MM.1S (cell line): Measurements from ENCODE around the gene KCNG2.

ENCODE experiments used
- DNase-seq: peaks from one replicate; pipeline ENCODE4 v3.0.0-alpha.2; 2015
- H2AFZ ChIP-seq: fragments of 300-600 bp; sonication (generic); 2 replicates; pipeline ENCODE4 v1.6.0; 2016; ENCODE audit warnings: antibody characterized with exemption, low read length
- H3F3A ChIP-seq: fragments of 300-600 bp; sonication (generic); 2 replicates; pipeline ENCODE4 v1.6.1; 2016; ENCODE audit warnings: mild to moderate bottlenecking, antibody characterized with exemption, low read length, moderate library complexity, mixed read lengths; ENCODE audit not compliant: insufficient read depth
- H3K27ac ChIP-seq: fragments of 300-600 bp; sonication (generic); 2 replicates; pipeline ENCODE4 v1.5.1; 2016; ENCODE audit warnings: mild to moderate bottlenecking, low read length
- H3K27me3 ChIP-seq: fragments of 300-600 bp; sonication (generic); replicated peaks from 2 replicates; pipeline ENCODE4 v1.6.0; 2016; ENCODE audit warnings: low read length; ENCODE audit not compliant: insufficient read depth
- H3K36me3 ChIP-seq: fragments of 300-600 bp; sonication (generic); replicated peaks from 2 replicates; pipeline ENCODE4 v1.6.1; 2016; ENCODE audit warnings: mild to moderate bottlenecking, low read length, mixed read lengths; ENCODE audit not compliant: insufficient read depth
- H3K4me1 ChIP-seq: fragments of 300-600 bp; sonication (generic); 2 replicates; pipeline ENCODE4 v1.6.1; 2016; ENCODE audit warnings: low read length, mixed read lengths
- H3K4me2 ChIP-seq: fragments of 300-600 bp; sonication (generic); 2 replicates; pipeline ENCODE4 v1.6.0; 2016; ENCODE audit warnings: low read depth, low read length
- H3K4me3 ChIP-seq: fragments of 300-600 bp; sonication (generic); 2 replicates; pipeline ENCODE4 v1.5.1; 2016; ENCODE audit warnings: low read length, mixed read lengths
- H3K79me2 ChIP-seq: fragments of 300-600 bp; sonication (generic); 2 replicates; pipeline ENCODE4 v1.6.1; 2016; ENCODE audit warnings: mixed run types, low read length, mixed read lengths
- H3K9ac ChIP-seq: fragments of 300-600 bp; sonication (generic); 2 replicates; pipeline ENCODE4 v1.6.1; 2016; ENCODE audit warnings: low read length, mixed read lengths
- H3K9me2 ChIP-seq: fragments of 300-600 bp; sonication (generic); replicated peaks from 2 replicates; pipeline ENCODE4 v1.6.1; 2016; ENCODE audit warnings: mild to moderate bottlenecking, low read length, mixed read lengths; ENCODE audit not compliant: insufficient read depth
- H3K9me3 ChIP-seq: fragments of 300-600 bp; sonication (generic); replicated peaks from 2 replicates; pipeline ENCODE4 v1.6.1; 2016; ENCODE audit warnings: mild to moderate bottlenecking, low read length, mixed read lengths; ENCODE audit not compliant: insufficient read depth
- H4K20me1 ChIP-seq: fragments of 300-600 bp; sonication (generic); 2 replicates; pipeline ENCODE4 v1.6.1; 2016; ENCODE audit warnings: mild to moderate bottlenecking, low read length, moderate library complexity, mixed read lengths; ENCODE audit not compliant: insufficient read depth
- EZH2 ChIP-seq: fragments of 300-600 bp; sonication (generic); optimal IDR thresholded peaks from 2 replicates; pipeline ENCODE3; 2017; ENCODE audit warnings: low read depth, mild to moderate bottlenecking, antibody characterized with exemption, low read length, mixed read lengths
- EZH2phosphoT487 ChIP-seq: fragments of 300-600 bp; sonication (generic); IDR thresholded peaks from 2 replicates; pipeline ENCODE4 v1.6.1; 2018; ENCODE audit warnings: antibody characterized with exemption, low read length
- TF ChIP-seq, protein P1 (sequence below): fragments of 300-600 bp; sonication (generic); IDR thresholded peaks from 2 replicates; pipeline ENCODE4 v1.5.1; 2016; ENCODE audit warnings: antibody characterized with exemption, low read length, mixed read lengths

Gene KCNG2

DNA sequence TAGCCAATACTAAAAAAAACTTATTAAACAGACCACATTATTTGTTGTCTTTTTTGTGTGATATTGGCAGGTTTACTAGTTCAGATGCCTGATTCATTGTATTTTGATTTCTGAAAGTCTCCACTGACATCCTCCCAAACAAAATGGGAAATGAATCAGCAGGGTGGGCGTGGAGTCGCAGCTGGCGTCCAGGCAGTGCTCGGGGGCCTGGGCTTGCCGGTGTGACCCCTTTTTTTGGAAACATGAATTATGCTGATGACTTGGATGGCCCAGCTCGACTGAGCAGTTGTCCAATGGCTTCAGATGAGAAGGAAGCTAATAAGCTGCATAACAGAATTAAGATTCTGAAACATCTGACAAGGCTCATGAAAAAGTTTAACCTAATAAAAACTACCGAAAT is 1.7 kb upstream of the KCNG2 start:
- no peak for TF ChIP-seq EZH2
- TF ChIP-seq EZH2phosphoT487: no peak
- TF ChIP-seq, protein P1, sequence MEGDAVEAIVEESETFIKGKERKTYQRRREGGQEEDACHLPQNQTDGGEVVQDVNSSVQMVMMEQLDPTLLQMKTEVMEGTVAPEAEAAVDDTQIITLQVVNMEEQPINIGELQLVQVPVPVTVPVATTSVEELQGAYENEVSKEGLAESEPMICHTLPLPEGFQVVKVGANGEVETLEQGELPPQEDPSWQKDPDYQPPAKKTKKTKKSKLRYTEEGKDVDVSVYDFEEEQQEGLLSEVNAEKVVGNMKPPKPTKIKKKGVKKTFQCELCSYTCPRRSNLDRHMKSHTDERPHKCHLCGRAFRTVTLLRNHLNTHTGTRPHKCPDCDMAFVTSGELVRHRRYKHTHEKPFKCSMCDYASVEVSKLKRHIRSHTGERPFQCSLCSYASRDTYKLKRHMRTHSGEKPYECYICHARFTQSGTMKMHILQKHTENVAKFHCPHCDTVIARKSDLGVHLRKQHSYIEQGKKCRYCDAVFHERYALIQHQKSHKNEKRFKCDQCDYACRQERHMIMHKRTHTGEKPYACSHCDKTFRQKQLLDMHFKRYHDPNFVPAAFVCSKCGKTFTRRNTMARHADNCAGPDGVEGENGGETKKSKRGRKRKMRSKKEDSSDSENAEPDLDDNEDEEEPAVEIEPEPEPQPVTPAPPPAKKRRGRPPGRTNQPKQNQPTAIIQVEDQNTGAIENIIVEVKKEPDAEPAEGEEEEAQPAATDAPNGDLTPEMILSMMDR: no peak
- no peaks in the 10 kb centered on the region for H4K20me1 ChIP-seq

DNA sequence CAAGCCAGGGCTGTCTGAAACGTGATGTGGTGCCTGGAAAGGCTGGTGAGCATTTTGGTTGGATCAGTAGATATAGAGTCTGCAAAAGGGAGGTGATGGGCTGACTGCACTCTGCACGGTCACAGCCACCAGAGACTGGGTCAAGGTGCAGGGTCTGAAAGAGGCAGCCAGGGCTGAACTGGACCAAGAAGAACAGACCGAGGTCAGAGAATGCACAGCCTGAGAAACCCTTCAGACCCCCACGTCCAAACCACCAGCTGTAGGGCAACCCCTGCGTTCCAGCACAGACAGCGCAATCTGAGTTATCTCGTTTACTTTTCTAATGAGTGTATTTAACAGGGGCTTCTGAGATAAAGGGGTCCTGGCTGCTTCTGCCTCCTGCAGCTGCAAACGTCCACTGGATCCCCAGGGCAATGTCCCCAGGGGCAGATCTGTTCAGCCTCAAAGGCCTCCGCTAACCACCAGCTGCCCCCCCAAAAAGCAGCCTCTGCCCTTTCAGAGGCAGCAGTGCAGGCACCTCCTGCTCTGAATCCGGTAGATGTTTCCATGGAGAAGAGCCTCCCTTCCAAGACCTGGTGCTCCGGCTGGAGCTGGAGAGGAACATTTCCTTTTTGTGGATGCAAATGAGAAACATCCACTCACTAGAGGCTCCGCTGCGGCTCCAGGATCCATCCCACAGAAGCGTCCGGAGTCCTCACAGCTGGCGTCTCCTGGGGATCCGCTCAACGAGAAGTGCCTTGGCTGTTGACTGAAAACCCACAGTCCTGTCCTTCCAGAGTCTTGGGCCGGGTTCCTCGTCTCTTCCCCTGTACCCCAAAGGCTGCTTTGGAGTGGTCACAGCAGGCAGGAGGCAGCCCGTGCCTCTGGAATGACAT is 970 bp upstream of the KCNG2 start:
- H3K9me2 ChIP-seq: no peaks in the 10 kb centered on the region
- no peaks in the 10 kb centered on the region for H3F3A ChIP-seq
- H3K36me3 ChIP-seq: no peaks in the 10 kb centered on the region
- H3K79me2 ChIP-seq: no peaks in the 10 kb centered on the region
- no peak for TF ChIP-seq EZH2
- TF ChIP-seq, protein P1: no peak
- TF ChIP-seq EZH2phosphoT487: no peak
- no peaks in the 10 kb centered on the region for H4K20me1 ChIP-seq
- H3K9me3 ChIP-seq: no peaks in the 10 kb centered on the region
- no peak overlapping the region for H3K27ac ChIP-seq
- DNase-seq: no peak
- H2AFZ ChIP-seq: no peak overlapping the region
- no peaks in the 10 kb centered on the region for H3K27me3 ChIP-seq
- no peak overlapping the region for H3K9ac ChIP-seq
- H3K4me3 ChIP-seq: no peak overlapping the region
- no peaks in the 10 kb centered on the region for H3K4me1 ChIP-seq
- H3K4me2 ChIP-seq: no peak overlapping the region

More for the DNA sequence above, 1.7 kb upstream of the KCNG2 start:
- H3K4me1 ChIP-seq: no peaks in the 10 kb centered on the region
- H3K27me3 ChIP-seq: no peaks in the 10 kb centered on the region
- no peak overlapping the region for H3K9ac ChIP-seq
- no peak for DNase-seq
- no peak overlapping the region for H3K4me3 ChIP-seq
- no peaks in the 10 kb centered on the region for H3K9me2 ChIP-seq
- H3F3A ChIP-seq: no peaks in the 10 kb centered on the region
- no peak overlapping the region for H3K27ac ChIP-seq
- no peaks in the 10 kb centered on the region for H3K36me3 ChIP-seq
- no peak overlapping the region for H3K4me2 ChIP-seq
- no peaks in the 10 kb centered on the region for H3K79me2 ChIP-seq
- no peaks in the 10 kb centered on the region for H3K9me3 ChIP-seq
- no peak overlapping the region for H2AFZ ChIP-seq

DNA sequence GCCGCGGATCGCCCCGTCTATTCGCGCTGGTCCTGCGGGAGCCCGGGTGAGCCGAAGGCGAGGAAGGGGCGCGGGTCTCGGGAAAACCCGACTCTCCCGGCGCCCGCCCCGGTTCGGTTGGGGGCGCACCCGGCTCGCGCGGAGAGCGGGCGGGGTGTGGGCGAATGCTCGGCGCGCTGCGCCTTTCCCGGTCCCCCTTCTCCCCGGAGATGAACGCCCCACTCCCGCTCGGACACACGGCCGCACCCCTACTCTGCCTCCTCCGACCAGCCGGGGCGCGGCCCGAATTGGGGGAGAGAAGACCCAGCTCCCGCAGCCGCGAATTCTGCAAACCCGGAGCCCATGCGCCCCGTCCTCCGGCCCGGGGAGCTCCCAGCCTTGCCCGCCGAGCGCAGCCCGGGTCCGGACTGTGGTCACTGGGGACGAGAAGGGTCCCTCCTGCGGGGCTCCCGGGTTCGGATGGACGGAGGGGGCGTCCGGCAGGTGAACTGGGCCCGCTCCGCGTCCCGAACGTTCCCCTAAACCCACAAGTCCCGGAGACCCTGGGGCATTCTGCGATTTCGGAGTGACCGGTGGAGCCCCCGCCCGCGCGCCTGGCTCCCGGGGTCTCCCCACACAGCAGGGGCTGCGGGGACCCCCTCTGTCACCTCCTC is 734 bp downstream of the KCNG2 start:
- H4K20me1 ChIP-seq: no peaks in the 10 kb centered on the region
- no peak overlapping the region for H3K27ac ChIP-seq
- no peaks in the 10 kb centered on the region for H3K79me2 ChIP-seq
- no peaks in the 10 kb centered on the region for H3K4me1 ChIP-seq
- H3K9me3 ChIP-seq: no peaks in the 10 kb centered on the region
- no peak overlapping the region for H2AFZ ChIP-seq
- H3K36me3 ChIP-seq: no peaks in the 10 kb centered on the region
- no peaks in the 10 kb centered on the region for H3F3A ChIP-seq
- no peak overlapping the region for H3K4me2 ChIP-seq
- H3K4me3 ChIP-seq: no peak overlapping the region
- H3K9ac ChIP-seq: no peak overlapping the region
- no peak for DNase-seq
- H3K9me2 ChIP-seq: no peaks in the 10 kb centered on the region
- no peaks in the 10 kb centered on the region for H3K27me3 ChIP-seq
- TF ChIP-seq EZH2: no peak
